Tongue (tissue), 2 donors: ENCODE results near the gene MEIS2. TPM values are rescaled to one million over a fixed set of nuclear protein-coding genes. Genes with fewer than 3 reads are reported as not detected.

Source experiments
- DNase-seq: peaks from one replicate; pipeline ENCODE4 v3.0.0-alpha.2; 2015
- total RNA-seq: library from RNA; depleted of rRNA; stranded (reverse); fragments of >200 nt; gene quantifications from one replicate; pipeline ENCODE4 v1.2.3, GENCODE V29; 2014

The MEIS2 gene
- total RNA-seq, 1 donor from 2014 or later: 42.1 TPM

DNA sequence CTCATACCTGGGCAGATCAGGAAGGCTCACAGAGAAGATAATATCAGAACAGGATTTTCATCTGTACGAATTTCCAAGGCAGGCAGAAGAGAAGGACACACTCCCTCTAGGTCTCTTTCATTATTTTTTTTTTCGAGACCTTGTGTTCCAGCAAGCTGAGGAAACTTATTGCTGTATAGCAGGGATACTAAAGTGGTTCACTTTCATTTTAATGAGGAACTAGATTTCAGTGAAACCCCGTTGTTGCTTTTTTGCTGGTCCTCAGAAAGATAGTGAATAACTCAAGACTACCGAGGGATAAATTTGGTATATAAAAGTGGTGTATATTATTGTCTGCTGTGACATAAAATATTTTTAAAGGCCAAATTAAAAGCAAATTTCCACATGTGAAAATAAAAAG lies 24.6 kb downstream of the MEIS2 start:
- DNase-seq: no peak

DNA sequence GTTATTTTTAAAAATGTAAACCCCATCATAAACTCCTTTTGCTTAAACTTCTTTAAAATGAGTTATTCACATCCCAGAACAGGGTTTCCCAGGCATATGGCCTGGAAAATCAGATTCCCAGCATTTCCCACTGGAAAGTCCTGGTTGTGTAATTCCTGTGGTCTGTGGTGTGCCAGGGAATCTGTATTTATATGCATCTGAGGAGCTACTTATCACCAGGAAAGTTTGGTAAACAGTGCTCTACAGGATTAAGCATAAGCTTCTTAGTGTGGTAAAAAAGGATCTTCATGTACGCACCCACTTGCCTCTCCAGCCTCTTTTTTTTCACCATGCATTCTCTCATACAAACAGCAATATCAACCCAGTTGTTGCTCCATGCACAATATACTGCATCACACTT lies 28.2 kb downstream of the MEIS2 start:
- DNase-seq: no peak

DNA sequence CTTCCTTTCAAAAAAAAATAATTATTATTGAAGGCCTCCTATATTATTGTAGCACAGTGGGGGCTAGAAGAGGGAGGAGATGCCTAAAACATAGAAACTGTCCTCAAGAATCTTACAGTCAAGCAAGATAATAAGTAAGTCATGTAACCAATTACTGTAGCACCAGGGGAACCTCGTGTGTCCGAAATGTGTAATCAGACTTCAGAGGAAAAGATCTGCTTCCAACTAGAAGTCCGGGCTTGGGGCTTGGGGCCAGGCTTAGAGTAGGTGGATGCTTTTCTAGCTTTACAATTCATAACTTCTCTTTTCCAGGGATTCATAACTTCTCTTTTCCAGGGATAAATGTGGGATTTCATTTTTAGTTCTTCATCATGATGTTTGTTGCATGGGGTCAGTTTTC lies 29.2 kb downstream of the MEIS2 start:
- no peak for DNase-seq

DNA sequence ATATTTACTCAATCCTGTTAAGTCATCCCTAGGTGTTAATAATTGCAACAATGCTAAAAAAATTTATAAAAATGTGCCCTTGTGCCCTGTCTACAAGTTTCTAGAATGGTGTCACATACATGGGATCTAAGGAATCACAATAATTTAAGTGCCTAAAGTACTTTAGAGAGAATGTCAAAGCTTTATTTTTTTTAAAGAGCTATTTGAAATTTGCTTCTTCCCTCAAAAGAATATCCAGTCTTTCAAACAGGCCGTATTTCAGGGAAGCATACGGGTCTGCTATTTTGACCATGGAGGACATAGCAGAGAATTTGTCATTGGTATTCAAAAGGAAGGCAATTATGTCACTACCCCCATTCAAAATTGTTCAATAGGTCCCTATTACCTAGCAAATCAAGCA lies 29.7 kb downstream of the MEIS2 start:
- no peak for DNase-seq

DNA sequence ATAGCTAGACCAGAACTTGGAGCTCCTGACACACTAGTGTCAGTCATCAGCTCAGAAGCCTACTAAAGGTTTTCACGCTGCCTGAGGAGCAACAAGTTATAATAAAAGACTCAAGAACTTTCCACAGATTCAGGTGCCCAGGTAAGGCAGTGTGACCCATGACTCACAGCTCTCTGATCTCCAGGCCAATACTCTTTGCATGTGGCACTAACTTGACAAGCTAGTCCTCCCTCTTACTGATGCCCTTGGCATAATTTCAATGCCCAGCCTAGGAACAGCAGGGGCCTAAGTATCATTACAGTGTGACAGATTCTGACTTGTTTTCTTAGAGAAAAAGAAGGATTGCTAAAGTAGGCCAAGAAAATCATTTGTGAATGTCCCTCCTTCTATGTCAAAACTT lies 38.4 kb downstream of the MEIS2 start:
- DNase-seq: no peak

DNA sequence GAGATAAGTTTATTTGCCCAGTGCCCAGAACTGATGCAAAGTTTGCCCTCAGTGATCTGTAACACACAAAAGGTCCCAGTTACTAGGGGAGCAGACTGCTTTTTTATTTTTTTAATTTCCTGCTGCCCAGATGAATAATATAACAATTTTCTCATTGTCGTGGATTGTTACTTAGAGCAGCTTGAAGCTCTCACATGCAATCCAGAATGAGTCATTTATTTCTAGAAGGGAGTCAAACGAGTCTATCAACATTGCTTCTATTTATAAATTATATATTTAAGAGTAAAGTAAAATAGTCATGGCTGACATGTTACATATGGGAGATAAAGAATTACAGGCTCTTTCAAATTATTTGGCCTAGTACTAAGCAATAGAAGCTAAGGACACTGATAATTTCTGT lies 41.3 kb downstream of the MEIS2 start:
- DNase-seq: peak; percentile 42

DNA sequence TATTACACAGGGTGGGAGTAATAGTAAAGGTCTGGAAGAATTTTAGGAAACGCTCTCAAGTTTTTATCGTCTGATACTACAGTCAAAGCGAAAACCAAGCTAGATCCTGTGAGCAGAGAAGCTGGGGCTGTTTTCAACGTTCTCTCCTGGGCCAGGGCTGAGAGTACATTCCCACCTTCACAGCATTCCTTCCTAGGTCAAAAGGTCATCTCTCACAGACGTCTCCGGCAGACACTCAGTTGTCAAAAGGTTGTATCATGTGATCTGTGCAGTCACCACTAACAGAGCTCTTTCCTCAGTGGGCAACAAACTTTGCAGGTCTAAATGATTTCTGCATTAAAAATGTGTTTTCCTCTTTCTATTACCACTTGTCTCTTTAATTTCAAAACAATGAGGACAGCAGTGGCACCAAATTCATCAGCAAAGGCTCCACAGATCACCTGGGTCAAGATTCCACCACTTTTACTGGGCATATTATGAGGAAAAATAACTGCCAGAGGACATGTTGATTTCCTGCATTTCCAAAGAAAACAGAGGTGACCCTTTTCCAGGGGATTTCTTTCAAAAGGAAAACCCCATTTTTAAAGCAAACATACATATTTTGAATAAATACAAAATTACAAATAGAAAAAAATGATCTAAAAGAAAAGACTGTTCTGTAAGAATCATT lies 41.9 kb downstream of the MEIS2 start:
- DNase-seq: no peak

DNA sequence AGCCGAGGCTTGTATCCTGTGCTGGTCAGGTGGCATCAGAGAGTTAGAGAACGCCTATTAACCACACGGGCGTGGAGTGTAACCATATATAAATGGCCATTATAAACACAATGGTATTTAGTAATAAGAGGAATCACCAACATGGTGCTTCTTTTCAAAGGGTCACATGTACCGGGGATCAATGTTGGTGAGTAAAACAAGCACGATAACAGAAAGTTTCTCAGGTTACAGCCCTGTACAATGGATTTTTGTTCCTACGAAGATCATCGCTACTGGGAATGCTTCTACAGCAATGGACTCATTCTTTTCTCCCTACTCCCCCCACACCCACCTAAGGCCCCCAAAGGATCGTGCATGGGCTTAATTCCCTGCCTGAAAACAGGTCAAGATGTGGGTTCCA lies 42.5 kb downstream of the MEIS2 start:
- no peak for DNase-seq

DNA sequence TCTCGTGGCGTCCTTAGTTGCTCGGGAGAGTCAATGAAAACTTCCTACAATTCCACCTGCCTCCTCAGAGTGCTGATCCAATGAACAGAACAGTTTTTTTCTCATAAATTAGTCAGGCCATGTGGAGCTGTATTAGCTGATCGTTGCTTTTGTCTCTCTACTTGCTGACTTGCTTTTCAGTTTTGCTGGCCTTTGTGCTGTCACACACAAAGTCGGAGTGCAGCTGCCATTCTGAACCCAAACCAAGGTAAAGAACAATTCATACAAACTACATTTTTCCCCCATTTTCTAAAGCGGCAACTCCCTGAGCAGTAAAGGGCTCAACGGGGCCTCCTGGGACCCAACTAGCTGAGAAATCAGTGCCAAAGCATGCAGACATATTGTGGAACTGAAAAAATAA lies 43.1 kb downstream of the MEIS2 start:
- no peak for DNase-seq

DNA sequence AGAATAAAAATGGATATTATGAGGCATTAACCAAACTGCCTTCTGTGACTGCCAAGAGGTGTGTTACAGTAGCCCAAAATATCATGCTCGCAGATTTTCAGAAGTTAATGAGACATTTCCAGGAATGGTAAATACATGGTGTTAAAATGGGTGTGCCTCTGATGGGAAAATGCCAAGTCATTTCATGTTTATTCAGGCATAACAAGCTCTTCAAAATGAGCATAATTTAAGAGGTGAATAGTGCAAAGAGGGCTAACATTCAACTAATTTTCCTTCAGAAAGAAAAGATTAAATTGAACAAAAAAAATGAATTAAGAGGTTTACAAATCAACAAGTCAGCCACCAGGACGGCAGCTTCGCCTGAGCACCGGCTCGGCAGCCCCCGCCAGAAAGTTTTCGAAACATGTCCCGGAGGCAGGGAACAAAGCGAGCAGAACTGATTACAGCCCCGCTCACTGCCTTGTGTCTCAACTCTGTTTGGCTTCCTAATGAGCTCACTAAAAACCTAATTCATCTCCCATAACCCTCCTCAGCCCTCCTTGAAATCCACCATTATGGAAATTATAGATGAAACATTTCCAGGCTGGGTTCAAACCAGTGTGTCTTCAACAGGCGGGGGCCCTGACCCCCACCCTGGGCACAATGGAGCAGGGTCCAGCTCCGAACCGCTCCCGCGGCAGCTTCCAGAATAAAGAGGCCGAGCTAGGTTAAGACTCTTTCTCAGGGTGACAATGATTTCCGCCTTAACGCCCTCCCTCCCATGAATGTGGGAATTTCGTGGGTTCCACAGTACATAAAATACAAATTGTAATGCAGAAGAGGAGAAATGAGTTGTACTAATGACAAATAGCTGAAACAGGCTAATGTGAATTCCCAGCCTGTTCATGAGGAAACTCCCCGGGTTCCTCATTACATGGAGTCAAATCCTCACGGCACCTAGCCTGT lies 43.9 kb downstream of the MEIS2 start:
- no peak for DNase-seq

DNA sequence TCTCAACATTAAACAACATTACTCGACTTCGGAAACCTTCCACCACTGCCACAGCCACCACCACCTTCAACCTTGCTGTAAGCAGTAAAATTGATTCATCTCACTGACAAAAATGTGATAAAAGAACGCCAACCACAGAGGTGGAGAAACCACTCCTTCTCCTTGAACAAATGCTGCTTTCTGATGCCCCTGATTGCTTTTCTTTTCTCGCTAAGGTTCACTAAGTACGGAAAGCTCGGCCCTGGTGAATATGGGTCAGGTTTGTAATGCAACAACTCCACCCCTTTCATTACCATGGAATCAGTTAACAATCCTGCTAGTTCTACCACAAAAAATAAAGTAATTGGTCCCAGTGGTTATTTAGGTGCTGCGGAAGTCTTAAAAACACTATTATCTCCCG lies 44.9 kb downstream of the MEIS2 start:
- DNase-seq: no peak

DNA sequence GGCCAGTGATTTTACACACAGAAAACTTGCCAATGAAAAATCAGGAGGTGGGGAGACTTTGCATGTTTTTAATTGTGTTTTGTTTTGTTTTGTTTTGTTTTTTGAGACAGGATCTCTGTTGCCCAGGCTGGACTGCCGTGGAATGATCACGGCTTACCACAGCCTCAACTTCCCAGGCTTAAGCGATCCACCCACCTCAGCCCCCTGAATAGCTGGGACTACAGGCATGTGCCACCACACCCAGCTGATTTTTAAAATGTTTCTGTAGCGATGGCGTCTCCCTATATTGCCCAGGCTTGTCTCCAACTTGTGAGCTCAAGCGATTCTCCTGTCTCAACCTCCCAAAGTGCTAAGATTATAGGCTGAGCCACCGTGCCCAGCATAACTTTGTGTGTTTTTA lies 46.0 kb downstream of the MEIS2 start:
- DNase-seq: no peak

DNA sequence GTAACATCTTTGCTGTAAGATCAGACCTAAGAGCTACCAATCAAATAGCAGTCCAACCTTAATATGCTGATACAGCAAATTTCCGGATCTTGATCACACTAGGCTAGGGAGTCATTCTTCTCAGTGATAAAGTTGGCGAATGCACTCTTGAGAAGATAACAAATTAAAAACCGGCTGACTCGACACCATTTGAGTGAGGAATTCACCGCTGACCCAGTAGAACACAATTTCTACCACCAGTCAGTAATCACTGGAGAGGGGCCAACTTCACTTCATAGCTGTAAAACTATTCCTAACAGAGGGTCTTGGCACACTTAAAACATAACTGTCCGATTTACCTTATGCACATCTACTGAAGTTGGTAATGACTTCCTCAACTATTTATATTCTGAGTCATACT lies 47.2 kb downstream of the MEIS2 start:
- DNase-seq: no peak

DNA sequence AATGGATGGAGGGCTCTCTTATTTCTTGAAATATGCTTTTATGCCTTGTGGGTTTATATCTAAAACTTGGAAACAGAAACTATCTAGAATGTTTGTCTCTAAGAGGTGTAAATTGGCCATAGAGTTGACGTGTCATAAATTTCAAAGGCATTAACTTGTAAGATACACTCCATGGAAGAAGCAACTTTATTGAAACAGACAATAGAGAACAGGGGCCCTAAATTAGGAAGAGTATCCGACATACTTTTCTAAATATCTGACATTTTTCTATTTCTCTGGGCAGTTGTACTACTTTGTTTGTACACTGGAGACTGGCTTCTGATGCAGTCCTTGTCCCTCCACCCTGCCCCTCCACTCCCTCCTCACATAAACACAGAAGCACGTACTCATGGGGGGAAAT lies 50.0 kb downstream of the MEIS2 start:
- DNase-seq: no peak

DNA sequence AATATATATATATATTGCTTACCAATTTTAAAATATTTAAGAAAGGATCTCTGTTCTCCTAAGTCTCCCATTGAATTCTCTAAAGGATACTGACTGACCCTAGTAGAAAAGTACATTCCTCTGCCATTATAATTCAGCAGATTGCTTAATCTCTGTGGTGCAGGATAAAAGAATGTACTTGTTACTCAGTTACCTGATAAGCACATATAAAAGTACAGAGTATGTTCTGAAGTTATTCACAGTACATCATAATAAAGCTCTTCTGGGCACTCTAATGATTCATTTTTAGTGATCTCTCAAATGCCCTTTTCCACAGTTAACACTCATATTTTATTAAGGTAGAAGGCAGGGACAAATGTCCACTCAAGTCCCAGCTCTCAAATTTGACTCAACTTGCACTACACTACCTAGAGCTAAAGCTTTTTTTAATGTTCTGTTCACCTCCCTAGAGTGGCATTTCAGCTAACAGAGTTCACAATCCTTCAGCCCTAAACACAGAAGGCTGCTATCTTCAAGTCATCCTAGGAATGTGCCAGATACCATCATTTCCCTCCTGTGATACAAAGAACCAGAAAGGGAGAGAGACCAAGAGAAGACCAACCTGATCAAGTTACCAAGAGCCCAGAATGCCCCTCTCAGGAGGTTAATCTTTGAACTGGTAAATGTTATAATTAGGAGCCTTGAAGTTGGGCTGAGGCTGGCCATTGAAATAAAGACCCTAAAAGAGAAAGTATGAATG lies 53.3 kb downstream of the MEIS2 start:
- DNase-seq: no peak

DNA sequence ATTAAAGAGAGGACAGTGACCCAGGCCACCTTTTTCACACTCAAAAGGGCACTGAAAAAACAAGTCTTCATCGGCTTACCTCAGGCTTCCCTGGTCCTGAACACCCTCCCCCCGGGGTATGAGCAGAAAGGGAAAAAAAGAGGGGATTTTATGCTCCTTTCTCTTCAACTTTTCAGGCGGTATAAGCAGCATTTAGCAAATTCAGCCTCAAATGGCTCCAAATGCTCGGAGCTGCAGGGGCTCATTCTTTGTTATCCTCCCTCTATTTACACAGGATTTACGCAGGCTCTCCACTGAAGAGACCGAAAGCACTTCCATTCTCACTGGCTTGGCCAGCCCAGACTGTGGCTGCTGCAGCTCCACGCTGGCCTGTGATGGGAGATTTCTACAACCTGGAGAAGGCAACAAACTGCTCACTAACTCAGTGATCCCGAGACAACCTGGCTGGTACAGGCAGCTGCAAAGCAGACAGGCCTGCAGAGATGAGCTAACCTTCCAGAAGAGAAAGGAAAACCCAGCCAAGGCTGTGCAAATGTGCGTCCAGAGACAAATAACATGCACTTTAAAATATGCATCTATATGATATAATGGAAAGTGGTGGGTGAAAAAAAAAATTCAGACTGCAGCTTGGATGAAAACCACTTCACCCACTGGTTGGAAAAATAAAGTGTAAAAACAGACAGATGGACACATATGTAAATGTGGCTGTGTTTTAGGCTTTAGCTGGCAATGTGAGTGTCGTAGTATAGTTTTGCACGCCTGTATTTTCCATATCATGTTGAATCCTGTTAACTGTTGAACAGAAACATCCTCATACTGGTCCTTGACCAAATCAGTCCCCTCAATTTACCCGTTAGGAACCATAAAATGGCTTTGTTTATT lies 54.2 kb downstream of the MEIS2 start:
- peak; percentile 58 for DNase-seq

DNA sequence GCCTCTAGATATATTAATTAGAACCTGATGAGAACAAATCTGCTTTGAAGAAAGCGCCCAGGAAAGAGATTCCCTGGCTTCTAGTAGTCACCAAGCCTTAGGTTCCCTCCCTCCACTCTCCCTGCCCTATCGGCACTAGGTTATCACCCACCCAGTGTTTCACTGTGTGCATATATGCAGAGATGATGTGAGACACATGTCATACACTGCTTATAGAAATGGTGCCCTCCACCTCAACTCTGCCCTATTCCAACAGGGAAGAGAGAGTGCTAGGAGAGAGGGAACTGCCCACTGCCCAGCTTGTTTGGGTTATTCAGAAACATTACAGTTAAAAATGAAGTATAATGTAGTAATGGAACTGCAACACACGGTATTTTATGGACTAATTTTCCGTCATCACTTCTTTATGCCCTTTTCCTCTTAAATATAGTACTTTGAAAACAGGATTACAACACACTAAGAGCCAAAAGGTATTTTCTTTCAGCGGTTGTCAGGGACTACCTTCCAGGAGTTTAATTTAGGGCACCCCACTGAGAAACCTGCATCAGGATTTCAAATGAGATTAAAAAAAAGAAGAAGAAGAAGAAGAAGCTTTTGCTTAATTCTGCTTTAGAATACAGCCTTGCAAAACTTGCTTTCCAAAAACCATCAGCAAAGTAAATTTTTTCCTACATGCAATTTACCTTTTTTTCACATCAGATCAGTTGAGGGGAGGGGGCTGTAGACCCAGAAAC lies 55.3 kb downstream of the MEIS2 start:
- no peak for DNase-seq

DNA sequence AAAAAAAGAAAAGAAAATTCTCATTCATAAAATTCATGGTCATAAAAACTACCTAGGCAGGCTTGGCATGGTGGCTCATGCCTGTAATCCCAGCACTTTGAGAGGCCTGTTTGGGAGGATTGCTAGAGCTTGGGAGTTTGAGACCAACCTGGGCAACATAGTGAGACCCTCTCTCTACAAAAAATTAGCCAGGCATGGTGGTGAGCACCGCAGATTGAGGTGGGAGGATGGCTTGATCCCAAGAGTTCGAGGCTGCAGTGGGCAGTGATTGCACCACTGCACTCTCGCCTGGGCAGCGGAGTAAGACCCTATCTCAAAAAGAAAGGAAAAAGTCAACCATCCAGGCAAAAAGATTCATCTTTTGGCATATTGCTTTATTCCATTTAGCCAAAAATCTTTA lies 58.5 kb downstream of the MEIS2 start:
- no peak for DNase-seq

DNA sequence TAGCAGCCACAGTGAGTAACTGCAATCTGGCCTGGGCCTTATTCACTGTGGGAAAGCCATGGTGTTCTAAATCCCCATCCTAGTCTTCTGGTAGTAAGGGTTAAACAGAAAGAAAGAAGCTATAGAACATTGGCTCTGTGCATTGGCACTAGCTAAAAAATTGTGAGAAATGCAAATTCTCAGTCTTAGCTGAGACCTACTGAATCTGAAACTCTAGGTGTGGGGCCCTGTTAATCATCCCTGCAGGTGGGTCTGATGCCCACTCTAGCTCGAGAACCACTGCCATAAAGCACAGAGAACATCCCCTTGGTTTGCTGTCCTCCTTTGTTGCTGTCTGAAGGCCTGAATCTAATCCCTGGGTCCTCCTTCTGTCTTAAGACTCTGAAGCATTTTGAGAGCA lies 59.3 kb downstream of the MEIS2 start:
- DNase-seq: no peak

DNA sequence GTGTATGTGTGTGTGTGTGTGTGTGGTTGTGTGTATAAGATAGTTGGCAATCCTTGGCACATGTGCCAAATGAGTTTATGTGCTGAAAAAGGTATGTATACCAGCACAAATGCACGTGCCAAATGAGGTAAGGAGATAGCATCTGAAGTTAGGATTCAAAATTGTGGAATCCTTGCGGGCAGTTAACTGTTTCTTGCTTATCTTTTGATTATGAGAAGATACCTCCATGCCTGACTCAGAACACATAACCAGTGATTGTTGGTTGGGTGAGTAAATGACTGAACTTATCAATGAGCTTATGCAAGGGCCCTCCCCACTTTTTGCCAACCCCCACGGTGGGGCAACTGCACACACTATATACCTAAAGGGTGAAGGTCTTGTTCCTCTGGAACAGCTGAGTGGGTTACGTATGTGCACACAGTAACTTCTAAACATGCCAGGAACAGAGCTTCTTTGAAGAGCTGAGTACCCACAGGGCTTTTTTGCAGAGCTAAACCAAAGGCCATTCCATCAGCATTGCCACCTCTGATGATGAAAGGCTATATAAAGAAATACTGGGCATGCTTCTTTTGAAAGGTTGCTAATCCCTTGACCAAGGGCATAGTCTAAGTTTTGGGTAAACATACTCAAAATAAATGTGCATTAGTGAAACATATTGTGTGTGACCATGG lies 60.1 kb downstream of the MEIS2 start:
- no peak for DNase-seq

DNA sequence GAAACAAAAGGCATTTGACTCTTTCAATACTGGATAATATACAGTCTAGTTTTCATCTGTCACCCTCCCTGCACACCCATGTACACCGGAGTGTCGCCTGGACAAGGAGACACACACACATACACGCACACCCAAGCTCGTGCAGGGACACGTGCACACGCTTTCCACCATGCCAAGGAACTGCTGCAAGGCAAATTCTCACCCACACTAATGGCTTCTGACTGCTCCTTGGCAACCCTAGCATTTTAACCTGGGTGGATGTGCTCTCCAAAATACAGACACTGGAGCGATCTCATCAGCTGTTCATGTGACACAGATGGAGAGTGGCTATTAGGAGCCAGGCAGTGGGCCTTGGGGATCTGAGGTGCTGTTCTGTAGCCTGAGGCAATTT lies 61.6 kb downstream of the MEIS2 start:
- no peak for DNase-seq
